ENCODE measurements around the gene CCIN. TPM values are rescaled to one million over a fixed set of nuclear protein-coding genes. Genes with fewer than 3 reads are reported as not detected.

Gene CCIN
- total RNA-seq, 1 experiment from 2014 or later: 0.20 TPM

GRCh38 chr9:36123515-36123914 lies 45.7 kb upstream of the CCIN start (continued):
- TF ChIP-seq POLR2AphosphoS5 (IDR thresholded peaks at IDR 0.05; ENCODE audit: low read depth, low read length) (no peak), TCF7L2 (IDR thresholded peaks at IDR 0.05; ENCODE audit: borderline replicate concordance, extremely low read depth, insufficient read depth, insufficient read length) (no peak)

GRCh38 chr9:36125062-36125855 lies 43.9 kb upstream of the CCIN start:
- Histone ChIP-seq H3K4me3 (replicated peaks in 1 of 2; ENCODE audit: low read depth in 1 of 2, low read length in 2 of 2) (no peak overlapping the region), H3K36me3 (ENCODE audit: control insufficient read depth in 1 of 2, insufficient read depth in 2 of 2, low read length in 2 of 2) (no peaks in the 10 kb centered on the region), H3K4me1 (ENCODE audit: control insufficient read depth in 1 of 2, insufficient read depth in 2 of 2, low read length in 2 of 2) (no peaks in the 10 kb centered on the region), H3K79me2 (ENCODE audit: insufficient read depth, low read length) (no peaks in the 10 kb centered on the region), H4K20me1 (ENCODE audit: insufficient read depth) (no peaks in the 10 kb centered on the region), H2AFZ (ENCODE audit: low read depth, low read length, poor library complexity, severe bottlenecking) (no peak overlapping the region), H3K9me3 (ENCODE audit: control insufficient read depth in 1 of 2, insufficient read depth in 1 of 2, low read depth in 1 of 2, low read length in 2 of 2) (no peaks in the 10 kb centered on the region), H3K4me2 (ENCODE audit: low read length) (no peak overlapping the region), H3K9me2 (ENCODE audit: insufficient read depth) (no peaks in the 10 kb centered on the region), H3K27ac (ENCODE audit: low read depth, low read length) (no peak overlapping the region), H3K9ac (ENCODE audit: low read length) (no peak overlapping the region), H3K27me3 (ENCODE audit: insufficient read depth, low read length) (no peaks in the 10 kb centered on the region)
- POLR2A ChIA-PET: interaction anchor here (0.6 kb wide), 1 partner anchor 8 kb away, joined by 3 read pairs; no protein-coding TSS in a partner anchor
- no peak for DNase-seq (ENCODE audit: low read depth, low spot score)
- no TSS peak for BruUV-seq (replicated peaks)
- ATAC-seq: no peak
- RAD21 ChIA-PET (ENCODE audit: low non-redundant PET in 1 of 2, low total read pairs in 2 of 2, uncharacterized antibody in 2 of 2, unreplicated experiment in 2 of 2): no interaction called here
- CTCF ChIA-PET: interaction anchor here (2.6 kb wide), 1 partner anchor 22 kb away, joined by 8 read pairs; no protein-coding TSS in a partner anchor
- intact Hi-C loops (cut with micrococcal nuclease): no loop called here
- no peak for TF ChIP-seq CEBPB (IDR thresholded peaks at IDR 0.05; ENCODE audit: low read depth)
- no peak for TF ChIP-seq SRF (IDR thresholded peaks at IDR 0.05; ENCODE audit: low read depth)
- TF ChIP-seq SIN3A (IDR thresholded peaks at IDR 0.05; ENCODE audit: low read depth): no peak
- no peak for TF ChIP-seq ZNF274 (IDR thresholded peaks at IDR 0.05; ENCODE audit: low read depth, low read length)
- TF ChIP-seq ATF3 (IDR thresholded peaks at IDR 0.05): no peak

Data from HCT116 (cell line).